ENCODE data around the gene CDKN2B.

DNA sequence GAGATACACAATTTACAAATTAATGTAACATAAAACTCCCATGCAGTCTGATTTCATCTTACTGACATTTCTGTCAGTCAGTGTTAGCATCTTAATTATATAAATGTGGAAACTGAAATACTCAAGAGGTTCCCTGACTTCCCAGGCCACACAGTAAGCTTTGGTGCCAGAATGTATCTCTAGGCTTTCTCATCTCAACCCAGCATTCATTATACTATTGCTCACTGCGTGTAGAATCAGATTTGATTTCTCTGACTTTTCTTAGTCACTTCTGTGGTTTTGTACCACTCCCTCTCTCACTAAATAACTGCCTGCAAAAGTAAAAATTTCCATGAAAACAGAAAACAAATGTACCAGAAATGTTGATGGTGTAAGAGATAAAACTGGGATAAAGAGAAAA is 31.7 kb upstream of the CDKN2B start:
- TF ChIP-seq GATA2 (IDR thresholded peaks at IDR 0.05; ENCODE audit: low read depth, low read length) (no peak), GATA3 (IDR thresholded peaks at IDR 0.05; ENCODE audit: low read depth, low read length) (no peak)
